Epithelial cell of proximal tubule (primary cell): ENCODE results near the gene SPRYD4. TPM values are rescaled to one million over a fixed set of nuclear protein-coding genes. Genes with fewer than 3 reads are reported as not detected.
"Not testable (repeated sequence)": the region's sequence is repeated elsewhere in the genome, so short reads cannot be mapped to it uniquely, and the experiment has no call there.

Experiments used
- DNase-seq: peaks from one replicate; pipeline ENCODE4 v3.0.0-alpha.2; 2011; ENCODE audit warnings: low read depth
- H3K4me3 ChIP-seq: 2 replicates; pipeline ENCODE4 v1.5.1; 2011; ENCODE audit warnings: low read depth, mild to moderate bottlenecking, low read length
- CTCF ChIP-seq: conservative IDR thresholded peaks from 2 replicates; pipeline ENCODE4 v1.5.1; 2012; ENCODE audit warnings: low read depth, mild to moderate bottlenecking, low read length
- total RNA-seq: library from RNA; depleted of rRNA; stranded (reverse); fragments of >200 nt; gene quantifications from 2 replicates; pipeline ENCODE4 v1.2.3, GENCODE V29; 2015

Gene SPRYD4
- total RNA-seq, 1 donor from 2014 or later: 1.6 TPM

- H3K4me3 ChIP-seq: no peak overlapping the region
- no peak for TF ChIP-seq CTCF
- DNase-seq: no peak
Measured at GRCh38 chr12:56437430-56438176, 30.8 kb upstream of the SPRYD4 start.

GRCh38 chr12:56443208-56443607 lies 25.2 kb upstream of the SPRYD4 start:
- not testable (repeated sequence) for H3K4me3 ChIP-seq, DNase-seq

- peak within 1 kb of the TSS; percentile 89 for H3K4me3 ChIP-seq
- DNase-seq: no peak
- no peak for TF ChIP-seq CTCF
Measured at GRCh38 chr12:56448860-56449621, 19.3 kb upstream of the SPRYD4 start, which contains the start of gene TIMELESS. Gene TIMELESS, minus strand, starts transcription at chr12:56449426. Its CDS starts 15,256 bp downstream, at chr12:56434170.

GRCh38 chr12:56449622-56449984 lies 18.8 kb upstream of the SPRYD4 start:
- H3K4me3 ChIP-seq: peak overlapping the region; percentile 89
- DNase-seq: no peak
- no peak for TF ChIP-seq CTCF

GRCh38 chr12:56450241-56450640 lies 18.1 kb upstream of the SPRYD4 start:
- no peak for TF ChIP-seq CTCF
- H3K4me3 ChIP-seq: no peak overlapping the region
- DNase-seq: no peak

- TF ChIP-seq CTCF: no peak
- DNase-seq: no peak
- H3K4me3 ChIP-seq: no peak overlapping the region
Measured at GRCh38 chr12:56451147-56451546, 17.2 kb upstream of the SPRYD4 start.

GRCh38 chr12:56454557-56454956 lies 13.8 kb upstream of the SPRYD4 start, which contains the start of gene MIP:
Gene MIP, minus strand, starts transcription at chr12:56454657. Its CDS starts 44 bp downstream, at chr12:56454613.
- DNase-seq: no peak
- no peak within 1 kb of the TSS for H3K4me3 ChIP-seq
- TF ChIP-seq CTCF: no peak
